Endothelial cell of umbilical vein (primary cell): ENCODE measurements around the gene MRPL58. TPM values are rescaled to one million over a fixed set of nuclear protein-coding genes. Genes with fewer than 3 reads are reported as not detected.

Experiments
- BruUV-seq: library from RNA; stranded (reverse); fragments of 400-500 nt; replicated peaks from 2 replicates; lab custom pipeline; 2021; lab: Mats Ljungman, UMichigan
- CTCF ChIA-PET: fragments of 300-600, 350-600 bp; sonication (Branson Sonifier 250); formaldehyde crosslinking; loops from one replicate; lab custom pipeline; 2021; ENCODE audit warnings: antibody characterized with exemption, inconsistent platforms; lab: Charles Lee
- POLR2A ChIA-PET: fragments of 300-600, 350-600 bp; sonication (Branson Sonifier 250); formaldehyde crosslinking; loops from one replicate; lab custom pipeline; 2021; ENCODE audit warnings: antibody characterized with exemption, inconsistent platforms; lab: Charles Lee
- DNase-seq: peaks from one replicate; pipeline ENCODE4 v3.0.0-alpha.2; 2011; ENCODE audit warnings: low read depth, low spot score
- FAIRE-seq: peaks from 2 replicates; lab custom pipeline; 2011; peaks lifted over from hg19 to GRCh38; lab: Jason Lieb, UNC
- H2AFZ ChIP-seq: 2 replicates; pipeline ENCODE4 v1.6.0; 2012; ENCODE audit warnings: low read depth, low read length, control low read depth, inconsistent platforms
- H3K27ac ChIP-seq: 2 replicates; pipeline ENCODE4 v1.5.1; 2011; ENCODE audit warnings: low read depth, mild to moderate bottlenecking, control low read depth, low read length, moderate library complexity; ENCODE audit not compliant: insufficient read depth
- H3K27me3 ChIP-seq, 2 experiments: 2 replicates each; pipeline versions ENCODE4 v1.6.0 to v1.6.1; 2011; ENCODE audit warnings: low read length in 2 of 2, mixed read lengths in 1 of 2; ENCODE audit not compliant: control insufficient read depth in 2 of 2, insufficient read depth in 2 of 2
- H3K36me3 ChIP-seq, 2 experiments: 2 replicates in 1 of 2; 3 replicates in 1 of 2; pipeline ENCODE4 v1.5.1; 2011; ENCODE audit warnings: low read length in 2 of 2, mild to moderate bottlenecking in 1 of 2, moderate library complexity in 1 of 2; ENCODE audit not compliant: control insufficient read depth in 2 of 2, insufficient read depth in 2 of 2; ENCODE audit errors: extremely low read depth in 1 of 2
- H3K4me1 ChIP-seq: 3 replicates; pipeline ENCODE4 v1.5.1; 2011; ENCODE audit warnings: mild to moderate bottlenecking, low read length; ENCODE audit not compliant: control insufficient read depth, insufficient read depth; ENCODE audit errors: extremely low read depth
- H3K4me2 ChIP-seq: 2 replicates; pipeline ENCODE4 v1.6.1; 2011; ENCODE audit warnings: low read length, control low read depth, mixed read lengths; ENCODE audit not compliant: insufficient read depth
- H3K4me3 ChIP-seq, 3 experiments: fragments of 200-600 bp in 1 of 3; sonication (generic), shearing (Covaris generic) in 1 of 3; replicated peaks in 1 of 3; 2 replicates each; pipeline ENCODE4 v1.5.1; 2011 to 2016; ENCODE audit warnings: control low read depth in 3 of 3, low read length in 3 of 3, mild to moderate bottlenecking in 2 of 3, inconsistent platforms in 1 of 3, low read depth in 1 of 3, moderate library complexity in 1 of 3; ENCODE audit not compliant: insufficient read depth in 1 of 3
- H3K79me2 ChIP-seq: 2 replicates; pipeline ENCODE4 v1.6.0; 2012; ENCODE audit warnings: low read length, inconsistent platforms; ENCODE audit not compliant: control insufficient read depth, insufficient read depth
- H3K9ac ChIP-seq: replicated peaks from 2 replicates; pipeline ENCODE3; 2011; ENCODE audit warnings: low read length, control low read depth; ENCODE audit not compliant: insufficient read depth; ENCODE audit errors: extremely low read depth
- H3K9me1 ChIP-seq: replicated peaks from 3 replicates; pipeline ENCODE4 v1.6.0; 2011; ENCODE audit warnings: mild to moderate bottlenecking, low read length; ENCODE audit not compliant: control insufficient read depth, insufficient read depth; ENCODE audit errors: extremely low read depth
- H3K9me3 ChIP-seq: replicated peaks from 2 replicates; pipeline ENCODE4 v1.5.1; 2012; ENCODE audit warnings: low read length, inconsistent platforms; ENCODE audit not compliant: control insufficient read depth, insufficient read depth
- H4K20me1 ChIP-seq: replicated peaks from 2 replicates; pipeline ENCODE3; 2011; ENCODE audit warnings: mild to moderate bottlenecking, low read length; ENCODE audit not compliant: control insufficient read depth, insufficient read depth; ENCODE audit errors: extremely low read depth
- CTCF ChIP-seq, 2 donors: IDR thresholded peaks; 1 replicate in 1 of 2; 2 replicates in 1 of 2; pipeline ENCODE4 v1.5.1; 2011; ENCODE audit warnings: low read length in 2 of 2, mild to moderate bottlenecking in 2 of 2, moderate library complexity in 2 of 2, control low read depth in 1 of 2, inconsistent platforms in 1 of 2, low read depth in 1 of 2; ENCODE audit not compliant: insufficient read depth in 1 of 2; ENCODE audit errors: extremely low read depth in 1 of 2
- EZH2 ChIP-seq: IDR thresholded peaks from 2 replicates; pipeline ENCODE4 v1.6.1; 2012; ENCODE audit warnings: borderline replicate concordance, low read depth, mild to moderate bottlenecking, moderate library complexity, low read length, inconsistent platforms; ENCODE audit not compliant: severe bottlenecking
- FOS ChIP-seq: IDR thresholded peaks from 2 replicates; pipeline ENCODE4 v1.6.1; 2011; ENCODE audit warnings: mild to moderate bottlenecking, low read length, moderate library complexity, borderline replicate concordance; ENCODE audit not compliant: insufficient read depth
- GATA2 ChIP-seq: IDR thresholded peaks from 2 replicates; pipeline ENCODE4 v1.7.0; 2011; ENCODE audit warnings: low read depth, mild to moderate bottlenecking, moderate library complexity, mixed read lengths, low read length; ENCODE audit not compliant: insufficient read length, insufficient read depth
- JUN ChIP-seq: IDR thresholded peaks from 2 replicates; pipeline ENCODE4 v1.6.1; 2011; ENCODE audit warnings: borderline replicate concordance, low read depth; ENCODE audit not compliant: insufficient read length, insufficient read depth
- MYC ChIP-seq: IDR thresholded peaks from one replicate; pipeline ENCODE4 v1.6.1; 2011; ENCODE audit warnings: mild to moderate bottlenecking, low read depth, low read length
- POLR2A ChIP-seq: IDR thresholded peaks from 2 replicates; pipeline ENCODE4 v1.6.1; 2012; ENCODE audit warnings: low read depth, mild to moderate bottlenecking, control low read depth, low read length
- POLR2AphosphoS5 ChIP-seq: IDR thresholded peaks from 2 replicates; pipeline ENCODE4 v1.6.1; 2012; ENCODE audit warnings: low read depth, mild to moderate bottlenecking, control low read depth, low read length, moderate library complexity; ENCODE audit not compliant: insufficient read depth
- dilution Hi-C: fragments of 300-500 bp; cut with MboI; formaldehyde crosslinking; loops from one replicate; pipeline ENCODE4 v1.15.0; 2019; ENCODE audit warnings: low sequenced_read_pairs; ENCODE audit not compliant: extremely low pct_ligation_motif_present
- intact Hi-C: fragments of 100-400 bp; cut with micrococcal nuclease; formaldehyde crosslinking; loops from one replicate; pipeline ENCODE4 v1.10.0; 2022
- polyA plus RNA-seq, 4 experiments: library from polyadenylated mRNA; depleted of rRNA in 3 of 4; stranded (reverse) in 3 of 4; unstranded in 1 of 4; fragments of >200 nt; gene quantifications; 2 replicates each; pipeline versions ENCODE4 v1.2.1 to v1.2.3, GENCODE V29; 2011 to 2012; ENCODE audit warnings: missing spikeins in 1 of 4
- total RNA-seq: library from RNA; stranded (reverse); gene quantifications from 2 replicates; pipeline ENCODE4 v1.2.3, GENCODE V29; 2021
- TF ChIP-seq, protein P1 (sequence below): IDR thresholded peaks from 2 replicates; pipeline ENCODE4 v1.6.1; 2011; ENCODE audit not compliant: insufficient read depth, insufficient read length

The MRPL58 gene
- total and polyA plus RNA-seq, 2 donors (not counting 3 experiments of a cell fraction or from before 2014, with no cell fraction given) = 38.0 to 43.7 TPM

DNA sequence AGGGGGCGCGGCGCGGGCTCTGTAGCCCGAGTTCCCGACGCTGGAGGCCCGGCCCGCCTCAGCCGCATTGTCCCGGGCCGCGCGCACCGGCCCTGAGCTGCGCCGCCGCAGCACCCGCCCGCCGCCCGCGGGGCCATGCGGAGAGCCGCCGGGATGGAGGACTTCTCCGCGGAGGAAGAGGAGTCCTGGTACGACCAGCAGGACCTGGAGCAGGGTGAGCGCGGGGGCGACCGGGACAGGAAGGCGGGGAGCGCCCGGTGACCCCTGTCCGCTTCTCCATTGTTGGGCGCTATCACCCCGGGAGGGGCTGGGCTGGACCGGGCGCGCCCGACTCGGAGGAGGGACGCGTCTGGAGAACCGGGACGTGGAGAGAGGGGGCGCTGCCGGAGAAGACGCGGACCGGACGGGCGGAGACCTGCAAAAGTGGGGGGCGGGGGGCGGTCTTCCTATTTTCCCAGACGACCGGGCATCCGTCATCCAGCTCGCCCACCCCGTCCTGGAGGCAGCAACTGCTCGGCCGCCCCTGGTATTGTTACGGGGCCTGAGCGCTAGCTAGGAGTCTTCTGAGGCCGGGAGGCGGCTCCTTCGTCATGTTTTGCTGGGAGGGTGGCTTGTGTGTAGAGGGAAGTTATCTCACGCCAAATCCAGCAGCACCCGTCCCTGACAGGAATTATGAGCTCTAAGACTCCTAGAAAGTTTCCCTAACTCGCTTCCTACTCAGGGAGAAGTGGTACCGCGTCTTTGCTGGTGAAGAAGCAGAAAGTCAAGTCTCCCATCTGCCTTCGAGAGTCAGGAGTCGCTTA lies 24.4 kb upstream of the MRPL58 start:
- intact Hi-C loops = loop anchor here (1.0 kb wide), 2 partner anchors 24 to 46 kb away; partner anchors contain the start of gene MRPL58
- Histone ChIP-seq H3K36me3 (no peaks in the 10 kb centered on the region), H3K9me1 (no peaks in the 10 kb centered on the region), H4K20me1 (no peaks in the 10 kb centered on the region), H3K9me3 (no peaks in the 10 kb centered on the region), H3K4me3 (peak overlapping the region; percentile 47 to 89 (median 67)), H3K4me1 (peaks cover 9% of the 10 kb centered on the region), H3K27ac (peak overlapping the region; percentile 93), H3K4me2 (peak overlapping the region; percentile 84), H2AFZ (peak overlapping the region; percentile 88), H3K79me2 (peaks cover 19% of the 10 kb centered on the region), H3K27me3 (no peaks in the 10 kb centered on the region), H3K9ac (peak overlapping the region; percentile 96)
- POLR2A ChIA-PET = interaction anchor here (1.5 to 2.3 kb wide), 4 partner anchors 16 to 115 kb away, joined by 3 to 17 read pairs (median 7); partner anchors contain the start of genes FDXR, HID1 and MRPL58
- dilution Hi-C loops = no loop called here
- DNase-seq (peak; percentile 84), FAIRE-seq (peak; percentile 72)
- TF ChIP-seq EZH2 (no peak), POLR2AphosphoS5 (peak; percentile 27), MYC (no peak), CTCF (IDR thresholded peaks at IDR 0.05; ENCODE audit: extremely low read depth in 1 of 2, insufficient read depth in 1 of 2, low read depth in 1 of 2, low read length in 2 of 2) (peak in 1 of 2 donors; percentile 35), JUN (no peak), POLR2A (peak; percentile 67), FOS (no peak), GATA2 (no peak)
- TF ChIP-seq, protein P1, sequence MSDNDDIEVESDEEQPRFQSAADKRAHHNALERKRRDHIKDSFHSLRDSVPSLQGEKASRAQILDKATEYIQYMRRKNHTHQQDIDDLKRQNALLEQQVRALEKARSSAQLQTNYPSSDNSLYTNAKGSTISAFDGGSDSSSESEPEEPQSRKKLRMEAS = no peak
- CTCF ChIA-PET = interaction anchor here (0.6 to 2.9 kb wide), 16 partner anchors 14 to 252 kb away, joined by 3 to 33 read pairs (median 4); partner anchors contain the start of genes HID1 and MRPL58
- TSS peak; percentile 99 for BruUV-seq
